DND-41 (cell line): ENCODE measurements around the gene THBS4.

Source experiments
- ATAC-seq: fragments of 200-7000 bp; cut with Tn5 transposase; 3 replicates; pipeline ENCODE4 v1.9.1; 2021; ENCODE audit warnings: low read depth; ENCODE audit not compliant: insufficient read depth
- DNase-seq: peaks from one replicate; pipeline ENCODE4 v3.0.0-alpha.2; 2020
- H2AFZ ChIP-seq: 2 replicates; pipeline ENCODE4 v1.6.0; 2012; ENCODE audit warnings: low read depth, low read length
- H3K27ac ChIP-seq: 2 replicates; pipeline ENCODE4 v1.5.1; 2012; ENCODE audit warnings: low read length, inconsistent platforms
- H3K27me3 ChIP-seq: fragments of 200-600 bp; sonication (generic); 2 replicates; pipeline ENCODE4 v1.6.0; 2012; ENCODE audit warnings: low read length, mild to moderate bottlenecking, inconsistent platforms; ENCODE audit not compliant: insufficient read depth, poor library complexity
- H3K36me3 ChIP-seq: 2 replicates; pipeline ENCODE4 v1.5.1; 2012; ENCODE audit warnings: low read length, inconsistent platforms; ENCODE audit not compliant: insufficient read depth
- H3K4me1 ChIP-seq: 2 replicates; pipeline ENCODE4 v1.5.1; 2012; ENCODE audit warnings: mild to moderate bottlenecking, low read length; ENCODE audit not compliant: insufficient read depth
- H3K4me2 ChIP-seq: 2 replicates; pipeline ENCODE4 v1.6.0; 2012; ENCODE audit warnings: mild to moderate bottlenecking, moderate library complexity, low read length, inconsistent platforms; ENCODE audit not compliant: insufficient read depth
- H3K4me3 ChIP-seq, 2 experiments: fragments of 200-600 bp in 1 of 2; shearing (Covaris generic) in 1 of 2; 2 replicates each; pipeline ENCODE4 v1.5.1; 2012 to 2016; ENCODE audit warnings: inconsistent platforms in 2 of 2, low read length in 2 of 2, mild to moderate bottlenecking in 2 of 2, low read depth in 1 of 2, moderate library complexity in 1 of 2
- H3K79me2 ChIP-seq: 2 replicates; pipeline ENCODE4 v1.6.0; 2012; ENCODE audit warnings: low read length, inconsistent platforms; ENCODE audit not compliant: insufficient read depth
- H3K9ac ChIP-seq: 2 replicates; pipeline ENCODE4 v1.6.0; 2012; ENCODE audit warnings: low read depth, mild to moderate bottlenecking, inconsistent platforms, low read length, moderate library complexity
- H3K9me3 ChIP-seq: 2 replicates; pipeline ENCODE4 v1.5.1; 2012; ENCODE audit warnings: low read length, moderate library complexity, mild to moderate bottlenecking, inconsistent platforms; ENCODE audit not compliant: insufficient read depth, severe bottlenecking
- H4K20me1 ChIP-seq: 2 replicates; pipeline ENCODE4 v1.6.0; 2012; ENCODE audit warnings: low read length; ENCODE audit not compliant: insufficient read depth
- EZH2 ChIP-seq: IDR thresholded peaks from 3 replicates; pipeline ENCODE4 v1.6.1; 2012; ENCODE audit warnings: borderline replicate concordance, low read depth, mild to moderate bottlenecking, moderate library complexity, low read length, inconsistent platforms; ENCODE audit not compliant: severe bottlenecking
- TF ChIP-seq, protein P1 (sequence below): IDR thresholded peaks from 2 replicates; pipeline ENCODE4 v1.5.1; 2012; ENCODE audit warnings: borderline replicate concordance, low read length, moderate library complexity, mild to moderate bottlenecking; ENCODE audit not compliant: poor library complexity, severe bottlenecking; ENCODE audit errors: extremely low read depth

THBS4 gene

DNA sequence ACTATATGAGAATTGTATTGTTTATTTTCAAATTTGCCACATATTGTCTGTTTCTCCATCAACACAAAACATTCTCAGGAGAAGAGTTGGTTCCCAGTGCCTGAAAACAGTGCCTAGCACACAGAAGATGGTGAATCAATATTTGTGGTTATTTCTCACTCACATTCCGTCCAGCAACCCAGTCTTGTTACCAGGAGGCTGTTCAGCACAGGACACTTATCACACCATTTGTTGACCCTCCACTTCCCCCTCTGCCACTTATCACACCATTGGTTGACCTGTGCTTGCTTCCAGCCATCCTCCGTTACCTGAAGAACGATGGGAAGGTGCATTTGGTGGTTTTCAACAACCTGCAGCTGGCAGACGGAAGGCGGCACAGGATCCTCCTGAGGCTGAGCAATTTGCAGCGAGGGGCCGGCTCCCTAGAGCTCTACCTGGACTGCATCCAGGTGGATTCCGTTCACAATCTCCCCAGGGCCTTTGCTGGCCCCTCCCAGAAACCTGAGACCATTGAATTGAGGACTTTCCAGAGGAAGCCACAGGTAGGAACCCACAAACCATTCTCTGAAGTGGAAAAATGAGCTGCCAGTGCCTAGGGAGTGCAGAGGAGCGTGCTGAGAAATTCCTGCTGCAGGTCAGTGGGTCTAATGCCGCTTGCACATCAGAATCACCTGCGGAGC lies 20.5 kb downstream of the THBS4 start:
- Histone ChIP-seq H3K4me2 (no peak overlapping the region), H3K9ac (no peak overlapping the region), H3K9me3 (no peaks in the 10 kb centered on the region), H3K4me1 (0 out of 2 replicates have a peak, but pooled peaks cover 2% of the 10 kb centered on the region), H2AFZ (no peak overlapping the region), H3K27ac (no peak overlapping the region), H3K36me3 (no peaks in the 10 kb centered on the region), H3K79me2 (no peaks in the 10 kb centered on the region), H3K27me3 (no peaks in the 10 kb centered on the region), H4K20me1 (no peaks in the 10 kb centered on the region), H3K4me3 (no peak overlapping the region)
- DNase-seq (no peak), ATAC-seq (no peak)
- no peak for TF ChIP-seq EZH2
- TF ChIP-seq, protein P1, sequence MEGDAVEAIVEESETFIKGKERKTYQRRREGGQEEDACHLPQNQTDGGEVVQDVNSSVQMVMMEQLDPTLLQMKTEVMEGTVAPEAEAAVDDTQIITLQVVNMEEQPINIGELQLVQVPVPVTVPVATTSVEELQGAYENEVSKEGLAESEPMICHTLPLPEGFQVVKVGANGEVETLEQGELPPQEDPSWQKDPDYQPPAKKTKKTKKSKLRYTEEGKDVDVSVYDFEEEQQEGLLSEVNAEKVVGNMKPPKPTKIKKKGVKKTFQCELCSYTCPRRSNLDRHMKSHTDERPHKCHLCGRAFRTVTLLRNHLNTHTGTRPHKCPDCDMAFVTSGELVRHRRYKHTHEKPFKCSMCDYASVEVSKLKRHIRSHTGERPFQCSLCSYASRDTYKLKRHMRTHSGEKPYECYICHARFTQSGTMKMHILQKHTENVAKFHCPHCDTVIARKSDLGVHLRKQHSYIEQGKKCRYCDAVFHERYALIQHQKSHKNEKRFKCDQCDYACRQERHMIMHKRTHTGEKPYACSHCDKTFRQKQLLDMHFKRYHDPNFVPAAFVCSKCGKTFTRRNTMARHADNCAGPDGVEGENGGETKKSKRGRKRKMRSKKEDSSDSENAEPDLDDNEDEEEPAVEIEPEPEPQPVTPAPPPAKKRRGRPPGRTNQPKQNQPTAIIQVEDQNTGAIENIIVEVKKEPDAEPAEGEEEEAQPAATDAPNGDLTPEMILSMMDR, result no peak

- no peak overlapping the region for H3K4me3 ChIP-seq
- no peak overlapping the region for H3K9ac ChIP-seq
- H3K79me2 ChIP-seq, result no peaks in the 10 kb centered on the region
- 0 out of 2 replicates have a peak, but pooled peaks cover 6% of the 10 kb centered on the region for H3K4me1 ChIP-seq
- TF ChIP-seq EZH2, result no peak
- TF ChIP-seq, protein P1, result no peak
- H2AFZ ChIP-seq, result no peak overlapping the region
- DNase-seq, result no peak
- no peaks in the 10 kb centered on the region for H3K36me3 ChIP-seq
- no peak overlapping the region for H3K4me2 ChIP-seq
- ATAC-seq, result no peak
- no peaks in the 10 kb centered on the region for H3K27me3 ChIP-seq
- no peaks in the 10 kb centered on the region for H4K20me1 ChIP-seq
- no peaks in the 10 kb centered on the region for H3K9me3 ChIP-seq
- H3K27ac ChIP-seq, result no peak overlapping the region
Observed at GRCh38 chr5:80057099-80057498, 22.0 kb downstream of the THBS4 start.

DNA sequence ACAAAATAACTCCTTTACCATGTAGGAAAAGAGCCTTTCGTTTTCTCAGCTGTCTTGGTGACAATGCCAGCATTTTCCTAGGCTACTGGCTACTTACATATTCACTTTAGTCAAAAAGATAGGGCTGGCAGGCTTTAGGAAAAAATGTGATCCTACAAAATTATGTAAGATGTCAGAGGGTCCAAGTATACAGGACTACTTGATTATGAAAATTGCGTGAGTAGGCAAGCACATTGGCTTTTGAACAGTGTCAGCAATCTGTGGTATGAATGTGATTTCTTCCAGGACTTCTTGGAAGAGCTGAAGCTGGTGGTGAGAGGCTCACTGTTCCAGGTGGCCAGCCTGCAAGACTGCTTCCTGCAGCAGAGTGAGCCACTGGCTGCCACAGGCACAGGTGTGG lies 22.8 kb downstream of the THBS4 start:
- Histone ChIP-seq H3K9me3 (no peaks in the 10 kb centered on the region), H3K4me2 (no peak overlapping the region), H2AFZ (no peak overlapping the region), H3K27ac (no peak overlapping the region), H3K36me3 (no peaks in the 10 kb centered on the region), H3K79me2 (no peaks in the 10 kb centered on the region), H3K27me3 (no peaks in the 10 kb centered on the region), H4K20me1 (no peaks in the 10 kb centered on the region), H3K9ac (no peak overlapping the region), H3K4me1 (0 out of 2 replicates have a peak, but pooled peaks cover 6% of the 10 kb centered on the region), H3K4me3 (no peak overlapping the region)
- peak; percentile 62; the same call in 2 of the 3 replicates for ATAC-seq
- TF ChIP-seq, protein P1, result no peak
- TF ChIP-seq EZH2, result no peak
- DNase-seq, result peak; percentile 13
